Osteocyte (in vitro differentiated cells): ENCODE data around the gene WWTR1. TPM values are rescaled to one million over a fixed set of nuclear protein-coding genes. Genes with fewer than 3 reads are reported as not detected.

Experiments used
- DNase-seq: peaks from one replicate; pipeline ENCODE4 v3.0.0; 2021; ENCODE audit warnings: mixed read lengths; ENCODE audit not compliant: unreplicated experiment; ENCODE audit errors: extremely low spot score
- H3K27ac Mint-ChIP-seq: one replicate; pipeline ENCODE4 v1.8.0; 2021; ENCODE audit warnings: mild to moderate bottlenecking, mixed read lengths; ENCODE audit not compliant: unreplicated experiment
- H3K27me3 Mint-ChIP-seq: one replicate; pipeline ENCODE4 v1.8.0; 2021; ENCODE audit warnings: mixed read lengths; ENCODE audit not compliant: unreplicated experiment
- H3K36me3 Mint-ChIP-seq: one replicate; pipeline ENCODE4 v1.8.0; 2021; ENCODE audit warnings: mixed read lengths; ENCODE audit not compliant: unreplicated experiment
- H3K4me1 Mint-ChIP-seq: one replicate; pipeline ENCODE4 v1.8.0; 2021; ENCODE audit warnings: mixed read lengths; ENCODE audit not compliant: unreplicated experiment
- H3K4me3 Mint-ChIP-seq: one replicate; pipeline ENCODE4 v1.8.0; 2021; ENCODE audit warnings: mild to moderate bottlenecking, moderate library complexity, mixed read lengths; ENCODE audit not compliant: unreplicated experiment
- H3K9me3 Mint-ChIP-seq: one replicate; pipeline ENCODE4 v1.8.0; 2021; ENCODE audit warnings: mixed read lengths; ENCODE audit not compliant: unreplicated experiment
- CTCF ChIP-seq: fragments of 200-600 bp; sonication (generic); IDR thresholded peaks from 2 replicates; pipeline ENCODE4 v1.5.0; 2021; ENCODE audit warnings: antibody characterized with exemption, mild to moderate bottlenecking, moderate library complexity
- total RNA-seq: library from RNA; stranded (reverse); gene quantifications from 2 replicates; pipeline ENCODE4 v1.2.1, GENCODE V29; 2021

WWTR1 gene
- total RNA-seq, 1 donor from 2014 or later = 120 TPM

DNA sequence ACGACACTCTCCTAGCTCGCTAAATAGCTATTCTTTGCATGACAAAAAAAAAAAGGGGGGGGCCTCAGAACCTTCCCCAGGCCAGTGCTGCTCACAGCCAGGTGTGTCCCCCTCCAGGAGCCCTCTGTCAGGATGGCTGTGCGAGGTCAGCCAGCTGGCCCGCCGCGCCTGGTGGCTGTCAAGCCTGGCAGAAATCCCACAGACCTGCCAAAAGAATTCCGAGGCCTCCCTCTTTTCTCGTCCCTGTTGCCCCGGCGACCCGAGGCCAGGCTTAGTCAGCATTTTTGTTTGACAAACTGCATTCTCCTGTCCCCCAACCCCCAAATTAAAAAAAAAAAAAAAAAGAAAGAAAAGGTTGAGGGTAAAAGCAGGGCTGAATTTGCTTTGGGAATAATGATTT is 121.4 kb downstream of the WWTR1 start:
- peaks cover 91% of the 10 kb centered on the region for H3K4me1 Mint-ChIP-seq
- no peaks in the 10 kb centered on the region for H3K9me3 Mint-ChIP-seq
- no peak for DNase-seq
- H3K36me3 Mint-ChIP-seq = peaks cover 20% of the 10 kb centered on the region
- no peak for TF ChIP-seq CTCF
- no peak overlapping the region for H3K4me3 Mint-ChIP-seq
- H3K27ac Mint-ChIP-seq = peak overlapping the region; percentile 90
- no peaks in the 10 kb centered on the region for H3K27me3 Mint-ChIP-seq

GRCh38 chr3:149535333-149535685 is 122.5 kb downstream of the WWTR1 start:
- Mint-ChIP-seq H3K27me3 (no peaks in the 10 kb centered on the region), H3K9me3 (no peaks in the 10 kb centered on the region), H3K4me1 (peaks cover 88% of the 10 kb centered on the region), H3K36me3 (peaks cover 17% of the 10 kb centered on the region), H3K4me3 (no peak overlapping the region), H3K27ac (peak overlapping the region; percentile 90)
- DNase-seq = no peak
- TF ChIP-seq CTCF = no peak

DNA sequence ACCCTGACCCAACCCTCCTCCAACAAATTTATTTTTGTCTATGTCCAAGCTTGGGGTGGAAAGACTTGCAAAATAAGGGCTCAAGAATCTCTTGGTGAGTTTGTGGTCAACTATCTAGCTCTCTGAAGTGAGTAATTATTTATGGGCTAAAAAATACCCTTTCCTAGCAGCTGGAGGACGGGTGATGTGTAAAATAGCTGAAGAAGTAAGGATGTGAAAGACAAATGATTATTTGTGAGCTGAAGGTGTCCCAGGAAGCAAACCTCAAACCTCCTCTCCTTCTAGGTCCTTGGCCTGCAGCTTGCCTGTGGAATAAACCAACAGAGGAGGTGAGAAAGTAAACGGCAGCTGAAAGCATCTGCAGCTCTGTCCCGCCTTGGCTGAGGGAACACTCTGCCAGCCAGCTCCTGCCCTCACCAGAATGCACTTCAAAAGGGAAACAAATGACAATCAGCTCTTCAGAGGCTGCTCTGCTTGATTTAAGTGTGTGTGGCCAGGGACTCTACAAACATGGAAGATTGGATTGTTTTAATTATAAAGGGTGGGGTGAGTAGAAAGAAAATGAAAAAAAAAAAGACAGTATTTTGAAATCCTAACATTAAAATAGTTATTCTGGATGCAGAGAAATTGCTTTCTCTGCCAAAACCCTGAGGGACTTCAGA is 123.0 kb downstream of the WWTR1 start:
- Mint-ChIP-seq H3K9me3 (no peaks in the 10 kb centered on the region), H3K27me3 (no peaks in the 10 kb centered on the region), H3K4me3 (peak overlapping the region; percentile 8), H3K27ac (peak overlapping the region; percentile 90), H3K4me1 (peaks cover 83% of the 10 kb centered on the region), H3K36me3 (peaks cover 17% of the 10 kb centered on the region)
- DNase-seq = no peak
- no peak for TF ChIP-seq CTCF

DNA sequence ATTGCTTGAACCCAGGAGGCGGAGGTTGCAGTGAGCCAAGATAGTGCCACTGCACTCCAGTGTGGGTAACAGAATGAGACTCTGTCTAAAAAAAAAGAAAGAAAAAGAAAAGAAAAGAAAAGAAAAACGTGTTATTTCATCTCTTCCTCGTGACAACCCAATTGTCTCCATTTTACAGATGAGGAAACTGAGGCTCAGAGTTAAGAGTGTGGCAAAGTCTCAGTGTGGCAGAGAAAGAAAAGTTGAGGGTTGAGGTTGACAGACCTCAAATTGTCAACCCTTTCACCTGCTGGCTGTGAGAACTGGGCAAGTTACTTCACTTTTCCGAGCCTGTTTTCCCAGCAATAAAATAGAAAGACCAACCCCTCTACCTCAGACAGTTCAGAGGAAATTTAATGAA is 123.7 kb downstream of the WWTR1 start:
- DNase-seq = no peak
- Mint-ChIP-seq H3K27ac (peak overlapping the region; percentile 90), H3K36me3 (peaks cover 17% of the 10 kb centered on the region), H3K4me1 (peaks cover 78% of the 10 kb centered on the region), H3K9me3 (no peaks in the 10 kb centered on the region), H3K27me3 (no peaks in the 10 kb centered on the region), H3K4me3 (no peak overlapping the region)
- TF ChIP-seq CTCF = no peak

- H3K9me3 Mint-ChIP-seq = no peaks in the 10 kb centered on the region
- H3K4me3 Mint-ChIP-seq = no peak overlapping the region
- no peak for DNase-seq
- no peak for TF ChIP-seq CTCF
- peak overlapping the region; percentile 31 for H3K27ac Mint-ChIP-seq
- no peaks in the 10 kb centered on the region for H3K27me3 Mint-ChIP-seq
- peaks cover 84% of the 10 kb centered on the region for H3K4me1 Mint-ChIP-seq
- peaks cover 20% of the 10 kb centered on the region for H3K36me3 Mint-ChIP-seq
Measured at GRCh38 chr3:149532489-149533180, 125.2 kb downstream of the WWTR1 start.
